Fibroblast of lung (primary cell): ENCODE data around the gene AFAP1.

Source experiments
- EZH2 ChIP-seq: IDR thresholded peaks from 2 replicates; pipeline ENCODE4 v1.5.1; 2012; ENCODE audit warnings: low read length, control low read depth, mild to moderate bottlenecking; ENCODE audit errors: missing control alignments
- TF ChIP-seq, protein P1 (sequence below), 2 donors: IDR thresholded peaks in 1 of 2; conservative IDR thresholded peaks in 1 of 2; 1 replicate in 1 of 2; 2 replicates in 1 of 2; pipeline ENCODE4 v1.5.1; 2011 to 2012; ENCODE audit warnings: low read length in 2 of 2, control low read depth in 1 of 2, inconsistent platforms in 1 of 2, low read depth in 1 of 2, mild to moderate bottlenecking in 1 of 2

DNA sequence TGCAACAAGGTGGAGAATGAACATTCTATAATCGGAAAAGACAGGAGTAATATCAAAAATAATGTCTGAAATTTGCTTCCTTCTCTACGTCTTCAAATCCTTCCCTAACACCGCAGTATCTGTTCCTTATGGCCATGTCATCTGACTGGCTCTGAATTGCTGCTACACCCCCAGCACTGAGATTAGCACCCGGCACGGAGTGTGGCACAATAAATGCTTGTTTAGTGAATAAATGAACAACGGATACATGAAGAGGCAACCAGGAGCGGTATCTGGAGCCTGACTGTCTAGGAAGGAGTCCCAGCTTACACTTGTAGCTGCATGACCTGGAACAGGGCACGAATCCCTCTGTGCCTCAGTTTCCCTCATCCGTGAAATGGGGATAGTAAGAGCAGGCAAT, 164.3 kb downstream of the AFAP1 start:
- TF ChIP-seq, protein P1, sequence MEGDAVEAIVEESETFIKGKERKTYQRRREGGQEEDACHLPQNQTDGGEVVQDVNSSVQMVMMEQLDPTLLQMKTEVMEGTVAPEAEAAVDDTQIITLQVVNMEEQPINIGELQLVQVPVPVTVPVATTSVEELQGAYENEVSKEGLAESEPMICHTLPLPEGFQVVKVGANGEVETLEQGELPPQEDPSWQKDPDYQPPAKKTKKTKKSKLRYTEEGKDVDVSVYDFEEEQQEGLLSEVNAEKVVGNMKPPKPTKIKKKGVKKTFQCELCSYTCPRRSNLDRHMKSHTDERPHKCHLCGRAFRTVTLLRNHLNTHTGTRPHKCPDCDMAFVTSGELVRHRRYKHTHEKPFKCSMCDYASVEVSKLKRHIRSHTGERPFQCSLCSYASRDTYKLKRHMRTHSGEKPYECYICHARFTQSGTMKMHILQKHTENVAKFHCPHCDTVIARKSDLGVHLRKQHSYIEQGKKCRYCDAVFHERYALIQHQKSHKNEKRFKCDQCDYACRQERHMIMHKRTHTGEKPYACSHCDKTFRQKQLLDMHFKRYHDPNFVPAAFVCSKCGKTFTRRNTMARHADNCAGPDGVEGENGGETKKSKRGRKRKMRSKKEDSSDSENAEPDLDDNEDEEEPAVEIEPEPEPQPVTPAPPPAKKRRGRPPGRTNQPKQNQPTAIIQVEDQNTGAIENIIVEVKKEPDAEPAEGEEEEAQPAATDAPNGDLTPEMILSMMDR (conservative IDR thresholded peaks at IDR 0.05 in 1 of 2, IDR thresholded peaks at IDR 0.05 in 1 of 2; ENCODE audit: low read depth in 1 of 2, low read length in 2 of 2) = no peak
- no peak for TF ChIP-seq EZH2
